ENCODE results near the gene ARHGAP10.

The ARHGAP10 gene

GRCh38 chr4:147943159-147943638 is 211.3 kb downstream of the ARHGAP10 start:
- in situ Hi-C loops (cut with MboI; ENCODE audit: low sequenced_read_pairs), result no loop called here

- in situ Hi-C loops (cut with MboI; ENCODE audit: low sequenced_read_pairs), result no loop called here
Measured at GRCh38 chr4:147944249-147944648, 212.4 kb downstream of the ARHGAP10 start.

GRCh38 chr4:147944670-147945260 is 212.9 kb downstream of the ARHGAP10 start:
- in situ Hi-C loops (cut with MboI; ENCODE audit: low sequenced_read_pairs), result no loop called here

- in situ Hi-C loops (cut with MboI; ENCODE audit: low sequenced_read_pairs), result no loop called here
Measured at GRCh38 chr4:147948336-147948735, 216.4 kb downstream of the ARHGAP10 start.

GRCh38 chr4:147950261-147950660 is 218.4 kb downstream of the ARHGAP10 start:
- in situ Hi-C loops (cut with MboI; ENCODE audit: low sequenced_read_pairs), result no loop called here

GRCh38 chr4:147950841-147951240 is 219.0 kb downstream of the ARHGAP10 start:
- in situ Hi-C loops (cut with MboI; ENCODE audit: low sequenced_read_pairs), result no loop called here

- in situ Hi-C loops (cut with MboI; ENCODE audit: low sequenced_read_pairs), result no loop called here
Measured at GRCh38 chr4:147954850-147955249, 223.0 kb downstream of the ARHGAP10 start.

- in situ Hi-C loops (cut with MboI; ENCODE audit: low sequenced_read_pairs), result no loop called here
Measured at GRCh38 chr4:147955827-147956558, 224.1 kb downstream of the ARHGAP10 start.

- in situ Hi-C loops (cut with MboI; ENCODE audit: low sequenced_read_pairs), result no loop called here
Measured at GRCh38 chr4:147957446-147957845, 225.6 kb downstream of the ARHGAP10 start.

GRCh38 chr4:147958057-147958456 is 226.2 kb downstream of the ARHGAP10 start:
- in situ Hi-C loops (cut with MboI; ENCODE audit: low sequenced_read_pairs), result no loop called here

- in situ Hi-C loops (cut with MboI; ENCODE audit: low sequenced_read_pairs), result no loop called here
Measured at GRCh38 chr4:147958489-147959065, 226.7 kb downstream of the ARHGAP10 start.

- in situ Hi-C loops (cut with MboI; ENCODE audit: low sequenced_read_pairs), result no loop called here
Measured at GRCh38 chr4:147960971-147961370, 229.1 kb downstream of the ARHGAP10 start.

GRCh38 chr4:147963839-147964238 is 232.0 kb downstream of the ARHGAP10 start:
- in situ Hi-C loops (cut with MboI; ENCODE audit: low sequenced_read_pairs), result no loop called here

GRCh38 chr4:147964266-147964880 is 232.5 kb downstream of the ARHGAP10 start:
- in situ Hi-C loops (cut with MboI; ENCODE audit: low sequenced_read_pairs), result no loop called here

- in situ Hi-C loops (cut with MboI; ENCODE audit: low sequenced_read_pairs), result no loop called here
Measured at GRCh38 chr4:147965056-147965455, 233.2 kb downstream of the ARHGAP10 start.

- in situ Hi-C loops (cut with MboI; ENCODE audit: low sequenced_read_pairs), result no loop called here
Measured at GRCh38 chr4:147965873-147966272, 234.0 kb downstream of the ARHGAP10 start.

GRCh38 chr4:147968641-147969040 is 236.8 kb downstream of the ARHGAP10 start:
- in situ Hi-C loops (cut with MboI; ENCODE audit: low sequenced_read_pairs), result no loop called here

GRCh38 chr4:147969573-147970385 is 237.9 kb downstream of the ARHGAP10 start:
- in situ Hi-C loops (cut with MboI; ENCODE audit: low sequenced_read_pairs), result no loop called here

GRCh38 chr4:147971116-147971515 is 239.2 kb downstream of the ARHGAP10 start:
- in situ Hi-C loops (cut with MboI; ENCODE audit: low sequenced_read_pairs), result no loop called here

GRCh38 chr4:147975325-147975724 is 243.4 kb downstream of the ARHGAP10 start:
- in situ Hi-C loops (cut with MboI; ENCODE audit: low sequenced_read_pairs), result no loop called here

Data from HL-60/S4 (cell line).